Progenitor cell of endocrine pancreas (in vitro differentiated cells): Measurements from ENCODE around the gene ANGPTL4. TPM values are rescaled to one million over a fixed set of nuclear protein-coding genes. Genes with fewer than 3 reads are reported as not detected.
"Not testable (repeated sequence)": the region's sequence is repeated elsewhere in the genome, so short reads cannot be mapped to it uniquely, and the experiment has no call there.

Source experiments
- DNase-seq: peaks from one replicate; pipeline ENCODE4 v3.0.0; 2021; ENCODE audit warnings: low spot score; ENCODE audit not compliant: unreplicated experiment
- H3K27ac Mint-ChIP-seq: 2 replicates; pipeline ENCODE4 v1.8.0; 2021; ENCODE audit warnings: mild to moderate bottlenecking, moderate library complexity, mixed read lengths
- H3K27me3 Mint-ChIP-seq: 2 replicates; pipeline ENCODE4 v1.8.0; 2021; ENCODE audit warnings: mixed read lengths
- H3K36me3 Mint-ChIP-seq: 2 replicates; pipeline ENCODE4 v1.8.0; 2022; ENCODE audit warnings: mixed read lengths; ENCODE audit not compliant: insufficient read depth
- H3K4me1 Mint-ChIP-seq: 2 replicates; pipeline ENCODE4 v1.8.0; 2021; ENCODE audit warnings: low read depth, mixed read lengths
- H3K4me3 Mint-ChIP-seq: 2 replicates; pipeline ENCODE4 v1.8.0; 2021; ENCODE audit warnings: low read depth, mild to moderate bottlenecking, moderate library complexity, mixed read lengths
- H3K9me3 Mint-ChIP-seq: 2 replicates; pipeline ENCODE4 v1.8.0; 2021; ENCODE audit warnings: low read depth, mixed read lengths
- total RNA-seq: library from RNA; stranded (reverse); gene quantifications from 2 replicates; pipeline ENCODE4 v1.2.1, GENCODE V29; 2021
- TF ChIP-seq, protein P1 (sequence below): fragments of 200-600 bp; sonication (generic); IDR thresholded peaks from one replicate; pipeline ENCODE4 v1.5.0; 2021; ENCODE audit warnings: antibody characterized with exemption, mild to moderate bottlenecking; ENCODE audit not compliant: unreplicated experiment

ANGPTL4 gene
- total RNA-seq, 1 donor from 2014 or later: 0.77 TPM

DNA sequence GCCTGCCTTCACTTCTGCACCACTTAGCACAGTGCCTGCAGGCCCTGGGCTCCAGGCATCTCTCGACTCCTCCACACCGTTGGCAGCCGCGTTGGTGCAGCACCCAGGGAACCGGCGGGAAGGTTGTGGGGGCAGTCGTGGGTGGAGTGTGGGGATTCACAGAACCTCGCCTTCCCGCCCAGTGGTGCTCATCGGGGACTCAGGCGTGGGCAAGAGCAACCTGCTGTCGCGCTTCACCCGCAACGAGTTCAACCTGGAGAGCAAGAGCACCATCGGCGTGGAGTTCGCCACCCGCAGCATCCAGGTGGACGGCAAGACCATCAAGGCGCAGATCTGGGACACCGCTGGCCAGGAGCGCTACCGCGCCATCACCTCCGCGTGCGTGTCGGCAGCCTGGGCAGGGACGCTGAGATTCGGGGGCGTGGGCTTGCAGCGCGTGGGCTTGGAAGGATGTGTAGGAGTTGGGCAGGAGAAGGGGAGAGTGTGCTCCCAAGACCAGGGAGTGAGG, 35.8 kb downstream of the ANGPTL4 start:
- no peaks in the 10 kb centered on the region for H3K9me3 Mint-ChIP-seq
- H3K4me1 Mint-ChIP-seq: peaks cover 8% of the 10 kb centered on the region
- peaks cover 11% of the 10 kb centered on the region for H3K36me3 Mint-ChIP-seq
- H3K4me3 Mint-ChIP-seq: no peak overlapping the region
- no peaks in the 10 kb centered on the region for H3K27me3 Mint-ChIP-seq
- TF ChIP-seq, protein P1, sequence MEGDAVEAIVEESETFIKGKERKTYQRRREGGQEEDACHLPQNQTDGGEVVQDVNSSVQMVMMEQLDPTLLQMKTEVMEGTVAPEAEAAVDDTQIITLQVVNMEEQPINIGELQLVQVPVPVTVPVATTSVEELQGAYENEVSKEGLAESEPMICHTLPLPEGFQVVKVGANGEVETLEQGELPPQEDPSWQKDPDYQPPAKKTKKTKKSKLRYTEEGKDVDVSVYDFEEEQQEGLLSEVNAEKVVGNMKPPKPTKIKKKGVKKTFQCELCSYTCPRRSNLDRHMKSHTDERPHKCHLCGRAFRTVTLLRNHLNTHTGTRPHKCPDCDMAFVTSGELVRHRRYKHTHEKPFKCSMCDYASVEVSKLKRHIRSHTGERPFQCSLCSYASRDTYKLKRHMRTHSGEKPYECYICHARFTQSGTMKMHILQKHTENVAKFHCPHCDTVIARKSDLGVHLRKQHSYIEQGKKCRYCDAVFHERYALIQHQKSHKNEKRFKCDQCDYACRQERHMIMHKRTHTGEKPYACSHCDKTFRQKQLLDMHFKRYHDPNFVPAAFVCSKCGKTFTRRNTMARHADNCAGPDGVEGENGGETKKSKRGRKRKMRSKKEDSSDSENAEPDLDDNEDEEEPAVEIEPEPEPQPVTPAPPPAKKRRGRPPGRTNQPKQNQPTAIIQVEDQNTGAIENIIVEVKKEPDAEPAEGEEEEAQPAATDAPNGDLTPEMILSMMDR: no peak
- no peak overlapping the region for H3K27ac Mint-ChIP-seq
- no peak for DNase-seq

DNA sequence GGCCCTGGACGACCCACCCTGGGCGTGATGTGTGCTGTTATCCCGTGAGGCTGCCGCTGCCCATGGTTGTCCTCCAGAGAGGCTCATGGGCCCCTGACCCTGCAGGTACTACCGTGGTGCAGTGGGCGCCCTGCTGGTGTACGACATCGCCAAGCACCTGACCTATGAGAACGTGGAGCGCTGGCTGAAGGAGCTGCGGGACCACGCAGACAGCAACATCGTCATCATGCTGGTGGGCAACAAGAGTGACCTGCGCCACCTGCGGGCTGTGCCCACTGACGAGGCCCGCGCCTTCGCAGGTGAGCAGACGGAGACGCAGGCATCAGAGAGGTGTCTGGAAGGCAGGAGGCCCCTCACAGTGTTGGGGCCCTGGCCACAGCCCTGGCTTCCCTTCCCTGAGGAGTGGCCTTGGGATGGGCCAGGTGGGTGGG, 38.0 kb downstream of the ANGPTL4 start:
- Mint-ChIP-seq H3K9me3 (no peaks in the 10 kb centered on the region), H3K27me3 (no peaks in the 10 kb centered on the region), H3K4me1 (peaks cover 3% of the 10 kb centered on the region), H3K36me3 (peaks cover 12% of the 10 kb centered on the region), H3K4me3 (no peak overlapping the region), H3K27ac (peak overlapping the region; percentile 56)
- no peak for DNase-seq
- TF ChIP-seq, protein P1: no peak

DNA sequence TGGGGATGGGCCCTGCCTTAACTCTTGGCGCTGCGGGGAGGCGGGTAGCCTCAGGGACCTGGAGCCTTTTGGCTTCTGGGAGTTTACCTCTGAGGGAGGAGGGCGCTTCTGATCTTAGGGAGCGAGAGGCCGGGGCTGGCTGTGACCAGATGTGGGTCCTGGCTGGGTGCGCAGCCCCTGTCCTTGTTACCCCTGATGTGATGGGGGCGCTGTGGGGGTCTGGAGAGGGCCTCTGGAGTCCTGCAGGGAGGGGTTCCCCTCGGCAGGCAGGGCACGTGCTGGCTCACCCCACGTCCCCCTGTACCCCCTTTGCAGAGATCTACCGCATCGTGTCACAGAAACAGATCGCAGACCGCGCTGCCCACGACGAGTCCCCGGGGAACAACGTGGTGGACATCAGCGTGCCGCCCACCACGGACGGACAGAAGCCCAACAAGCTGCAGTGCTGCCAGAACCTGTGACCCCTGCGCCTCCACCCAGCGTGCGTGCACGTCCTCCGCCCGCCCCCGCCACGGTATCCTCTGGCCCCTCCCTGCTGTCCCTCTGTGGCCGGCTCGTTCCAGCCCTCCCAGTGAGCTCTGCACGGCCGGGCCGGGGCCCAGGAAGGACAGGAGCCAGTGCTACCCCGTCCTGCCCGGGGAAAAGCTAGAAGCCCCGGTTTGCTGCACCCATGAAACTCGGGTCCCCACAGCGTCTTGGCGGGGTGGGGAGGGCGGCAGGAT, 39.3 kb downstream of the ANGPTL4 start:
- H3K9me3 Mint-ChIP-seq: no peaks in the 10 kb centered on the region
- no peaks in the 10 kb centered on the region for H3K27me3 Mint-ChIP-seq
- no peak overlapping the region for H3K27ac Mint-ChIP-seq
- no peaks in the 10 kb centered on the region for H3K4me1 Mint-ChIP-seq
- no peak for DNase-seq
- TF ChIP-seq, protein P1: no peak
- H3K36me3 Mint-ChIP-seq: peaks cover 16% of the 10 kb centered on the region
- no peak overlapping the region for H3K4me3 Mint-ChIP-seq

DNA sequence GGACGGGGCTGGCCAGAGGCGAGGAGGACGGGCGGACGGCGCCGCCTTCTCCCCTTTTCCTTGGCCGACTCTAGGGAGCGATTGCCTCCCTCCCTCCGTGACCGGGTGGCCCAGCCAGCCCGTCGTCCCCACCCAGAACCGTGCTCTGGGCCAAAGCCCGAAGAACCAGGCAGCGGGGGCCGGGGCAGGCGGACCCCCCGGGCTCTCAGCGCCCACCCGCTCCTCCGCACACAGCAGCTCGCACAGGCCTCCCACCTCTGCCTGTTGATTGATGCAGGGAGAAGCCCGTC, 39.8 kb downstream of the ANGPTL4 start:
- TF ChIP-seq, protein P1: no peak
- DNase-seq: no peak
- H3K36me3 Mint-ChIP-seq: peaks cover 16% of the 10 kb centered on the region
- no peak overlapping the region for H3K27ac Mint-ChIP-seq
- no peaks in the 10 kb centered on the region for H3K27me3 Mint-ChIP-seq
- no peaks in the 10 kb centered on the region for H3K9me3 Mint-ChIP-seq
- no peaks in the 10 kb centered on the region for H3K4me1 Mint-ChIP-seq
- H3K4me3 Mint-ChIP-seq: no peak overlapping the region

DNA sequence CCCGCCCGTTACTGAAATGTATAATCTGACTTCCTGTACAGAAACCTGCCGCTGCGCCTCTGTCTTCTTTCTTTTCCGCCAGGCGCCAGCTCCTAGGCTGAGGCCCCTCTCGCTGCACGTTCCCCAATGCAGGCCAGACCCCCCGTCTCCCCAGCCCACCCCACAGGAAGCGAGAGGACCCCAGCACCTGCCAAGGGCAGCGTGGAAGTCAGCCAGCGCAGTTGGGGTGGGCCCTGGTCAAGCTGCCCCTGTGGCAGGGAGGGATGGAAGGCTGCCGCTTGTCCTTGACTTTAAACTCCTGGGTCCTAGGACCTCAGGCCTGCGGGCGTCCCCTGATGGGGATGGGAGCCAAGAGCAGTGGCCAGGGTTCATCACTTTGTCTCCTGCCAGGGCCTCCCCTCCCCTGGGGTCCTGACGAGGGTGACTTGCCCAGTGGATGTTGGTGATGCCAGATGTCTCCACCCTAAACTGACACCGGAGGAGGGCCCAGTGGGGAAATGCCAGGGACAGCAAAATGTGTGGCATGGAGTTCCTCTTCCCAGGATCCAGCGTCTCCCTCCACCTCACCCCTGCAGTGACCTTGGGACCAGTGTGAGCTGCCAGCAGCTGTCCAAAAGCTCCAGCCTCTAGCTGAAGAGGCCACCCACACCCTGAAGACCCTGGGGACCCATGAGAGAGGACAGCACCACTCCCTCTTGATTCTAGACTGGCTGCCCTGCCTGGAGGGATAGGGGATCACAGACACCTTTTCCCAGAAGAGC, 40.6 kb downstream of the ANGPTL4 start:
- Mint-ChIP-seq H3K27ac (no peak overlapping the region), H3K27me3 (no peaks in the 10 kb centered on the region), H3K9me3 (no peaks in the 10 kb centered on the region)

DNA sequence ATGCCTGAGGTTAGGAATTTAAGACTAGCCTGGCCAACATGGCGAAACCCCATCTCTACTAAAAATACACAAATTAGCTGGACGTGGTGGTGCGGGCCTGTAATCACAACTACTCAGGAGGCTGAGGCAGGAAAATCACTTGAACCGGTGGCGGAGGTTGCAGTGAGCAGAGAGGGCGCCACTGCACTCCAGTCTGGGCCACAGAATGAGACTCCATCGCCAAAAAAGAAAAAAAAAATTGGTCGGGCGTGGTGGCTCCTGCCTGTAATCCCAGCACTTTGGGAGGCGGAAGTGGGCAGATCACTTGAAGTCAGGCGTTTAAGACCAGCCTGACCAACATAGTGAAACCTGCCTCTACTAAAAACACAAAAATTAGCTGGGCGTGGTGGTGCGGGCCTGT, 46.8 kb downstream of the ANGPTL4 start:
- not testable (repeated sequence) for H3K27me3 Mint-ChIP-seq, H3K9me3 Mint-ChIP-seq, H3K4me1 Mint-ChIP-seq, H3K4me3 Mint-ChIP-seq, DNase-seq, H3K36me3 Mint-ChIP-seq, H3K27ac Mint-ChIP-seq

More for the DNA sequence above, 40.6 kb downstream of the ANGPTL4 start:
- H3K4me3 Mint-ChIP-seq: no peak overlapping the region
- no peaks in the 10 kb centered on the region for H3K4me1 Mint-ChIP-seq
- TF ChIP-seq, protein P1: no peak
- no peak for DNase-seq
- H3K36me3 Mint-ChIP-seq: peaks cover 15% of the 10 kb centered on the region
